Activated CD8-positive, alpha-beta memory T cell treated with anti-CD3 and anti-CD28 coated beads, Interleukin-2, amount 50 U/mL, for 4 hours (primary cell): ENCODE measurements around the gene EXOC4.
"Not testable (repeated sequence)": the region's sequence is repeated elsewhere in the genome, so short reads cannot be mapped to it uniquely, and the experiment has no call there.

Source experiments
- DNase-seq: peaks from one replicate; pipeline ENCODE4 v3.0.0-alpha.2; 2020

The EXOC4 gene

DNA sequence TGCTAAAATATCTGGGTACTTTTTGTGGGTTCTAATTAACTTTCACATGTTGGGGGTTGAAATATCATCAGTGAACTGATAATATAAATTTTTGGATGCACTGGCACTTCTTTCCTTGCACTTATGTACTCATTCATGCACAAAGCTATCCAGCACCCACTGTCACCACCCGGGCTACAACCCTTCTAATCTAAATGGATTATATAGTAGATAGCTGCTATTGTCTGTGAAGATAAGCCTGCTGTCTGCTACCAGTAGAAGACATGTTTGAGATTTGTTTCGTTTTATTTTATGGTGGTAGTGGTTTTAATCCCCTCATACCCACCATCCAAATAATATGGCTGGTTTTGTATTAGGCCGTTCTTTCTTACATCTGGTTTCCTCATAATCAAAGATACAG, 520.7 kb downstream of the EXOC4 start:
- DNase-seq: no peak

DNA sequence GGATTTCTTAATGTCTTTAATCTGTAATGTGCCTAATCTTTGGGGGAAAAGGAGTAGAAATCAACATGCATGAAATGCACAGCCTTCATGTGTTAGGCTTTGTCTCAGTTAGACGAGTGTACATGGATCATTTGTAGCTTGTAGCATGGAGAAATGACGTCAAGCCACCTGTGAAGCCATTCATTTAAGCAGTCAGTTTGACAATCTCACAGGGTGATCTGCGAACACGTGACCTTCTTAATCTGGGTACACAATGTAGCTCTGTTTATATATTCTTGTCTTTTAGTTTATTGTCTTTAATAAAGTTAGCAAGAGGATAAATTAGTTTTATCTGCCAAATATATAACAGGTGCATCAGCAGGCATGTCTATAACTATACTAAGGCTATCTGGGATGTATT, 522.3 kb downstream of the EXOC4 start:
- no peak for DNase-seq

DNA sequence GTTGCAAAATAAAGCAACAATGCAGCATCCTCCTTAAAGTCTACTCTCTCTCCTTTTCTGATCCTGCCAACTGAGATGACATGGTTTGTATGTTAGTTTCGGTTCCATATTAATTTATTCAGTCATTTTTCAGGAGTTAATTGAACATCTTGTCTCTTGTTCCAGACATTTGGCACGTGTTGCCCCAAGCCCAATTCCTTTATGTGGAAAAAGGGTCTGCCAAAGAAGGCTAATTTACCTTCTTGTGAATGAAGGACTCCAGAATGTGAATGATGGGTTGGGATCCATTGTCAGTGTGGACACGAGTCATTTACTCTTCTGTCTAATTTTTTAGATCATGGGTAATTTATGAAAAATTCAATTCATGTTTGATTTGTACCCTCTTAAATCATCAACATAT, 523.4 kb downstream of the EXOC4 start:
- no peak for DNase-seq

DNA sequence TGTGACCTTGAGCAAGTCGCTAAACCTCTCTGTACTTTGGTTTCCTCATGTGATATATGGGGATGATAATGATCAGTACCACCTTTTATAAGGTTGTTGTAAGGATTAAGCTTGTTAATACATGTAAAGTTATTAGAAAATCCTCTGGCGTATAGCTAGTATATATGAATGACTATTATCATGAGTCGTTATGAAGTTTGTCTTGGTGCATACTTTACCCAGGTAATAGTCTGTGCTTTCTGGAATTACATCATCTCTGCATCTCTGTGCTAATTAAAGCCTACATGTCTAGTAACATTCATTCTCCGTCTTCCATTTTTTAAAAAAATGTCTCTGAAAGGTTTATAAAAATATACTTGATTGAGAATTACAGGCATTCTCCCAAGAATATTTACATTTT, 524.8 kb downstream of the EXOC4 start:
- no peak for DNase-seq

DNA sequence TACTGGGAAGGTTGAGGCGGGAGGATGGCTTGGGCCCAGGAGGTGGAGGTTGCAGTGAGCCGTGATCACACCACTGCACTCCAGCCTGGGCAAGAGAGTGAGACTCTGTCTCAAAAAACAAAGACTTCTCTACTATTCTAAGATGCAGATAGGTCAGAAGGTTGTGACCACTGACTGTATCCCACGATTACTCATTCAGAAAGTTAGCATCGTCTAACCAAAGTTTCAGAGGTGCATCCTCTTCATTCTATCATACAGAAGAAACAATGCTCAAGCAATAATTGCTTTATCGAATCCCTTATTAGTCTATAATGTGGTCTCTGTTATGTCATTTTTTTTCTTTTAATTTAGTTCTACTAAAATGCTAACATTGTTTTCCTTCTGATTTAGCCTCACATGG, 525.6 kb downstream of the EXOC4 start:
- DNase-seq: no peak

DNA sequence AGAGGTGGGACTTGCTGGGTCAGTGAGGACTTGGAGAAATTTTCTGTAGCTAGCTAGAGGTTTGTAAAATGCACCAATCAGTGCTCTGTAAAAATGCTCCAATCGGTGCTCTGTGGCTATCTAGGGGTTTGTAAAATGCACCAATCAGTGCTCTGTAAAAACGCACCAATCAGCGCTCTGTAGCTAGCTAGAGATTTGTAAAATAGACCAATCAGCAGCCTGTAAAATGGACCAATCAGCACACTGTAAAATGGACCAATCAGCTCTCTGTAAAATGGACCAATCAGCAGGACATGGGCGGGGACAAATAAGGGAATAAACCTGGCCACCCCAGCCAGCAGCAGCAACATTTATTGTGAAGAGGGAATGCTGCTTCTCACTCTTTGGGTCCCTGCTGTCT, 526.7 kb downstream of the EXOC4 start:
- DNase-seq: not testable (repeated sequence)

DNA sequence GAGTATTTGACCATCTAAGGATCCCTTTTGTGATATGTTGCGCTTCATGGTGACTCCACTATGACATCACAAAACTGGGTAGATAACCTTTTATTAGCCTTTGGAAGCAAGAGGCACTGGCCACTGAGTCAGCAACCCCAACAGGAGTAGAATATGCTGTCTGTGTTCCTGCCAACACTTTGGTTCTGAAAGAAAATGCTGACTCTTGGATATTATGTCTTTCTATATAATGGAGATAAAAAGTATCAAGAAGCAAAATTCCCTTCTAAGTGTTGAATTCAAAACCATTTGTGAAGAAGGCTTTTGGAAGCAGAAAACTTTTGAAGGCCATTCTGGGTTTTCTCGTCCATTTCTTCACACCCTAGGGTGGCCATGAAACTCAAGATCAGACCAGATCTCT, 528.0 kb downstream of the EXOC4 start:
- DNase-seq: no peak

DNA sequence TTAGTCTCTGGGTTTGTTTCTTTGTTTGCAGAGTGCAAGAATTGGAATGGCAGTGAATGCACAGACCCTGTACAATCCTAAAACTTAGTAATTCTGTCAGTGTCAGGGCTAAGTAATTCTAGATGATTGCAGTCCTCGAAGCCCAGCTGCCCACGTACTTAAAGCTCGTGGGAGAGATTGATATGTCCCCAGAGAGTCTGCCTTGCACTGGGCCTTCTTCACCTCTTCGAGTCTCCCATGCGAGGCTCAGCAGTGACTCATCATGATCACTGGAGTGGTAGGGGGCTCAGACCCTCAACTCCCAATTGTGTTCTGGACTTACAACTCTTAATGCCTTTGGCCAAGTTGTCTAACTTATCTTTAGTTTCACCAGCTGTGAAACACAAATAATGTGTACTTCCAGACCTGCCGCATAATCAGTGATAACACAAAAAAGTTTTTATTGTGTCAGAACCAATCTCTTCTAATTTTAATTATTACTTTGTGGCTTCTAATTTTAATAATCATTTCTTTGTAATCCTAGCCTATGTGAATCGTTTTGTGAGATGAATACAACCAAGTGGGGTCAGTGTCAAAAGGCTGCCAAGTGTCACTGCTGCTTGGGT, 528.7 kb downstream of the EXOC4 start:
- no peak for DNase-seq

DNA sequence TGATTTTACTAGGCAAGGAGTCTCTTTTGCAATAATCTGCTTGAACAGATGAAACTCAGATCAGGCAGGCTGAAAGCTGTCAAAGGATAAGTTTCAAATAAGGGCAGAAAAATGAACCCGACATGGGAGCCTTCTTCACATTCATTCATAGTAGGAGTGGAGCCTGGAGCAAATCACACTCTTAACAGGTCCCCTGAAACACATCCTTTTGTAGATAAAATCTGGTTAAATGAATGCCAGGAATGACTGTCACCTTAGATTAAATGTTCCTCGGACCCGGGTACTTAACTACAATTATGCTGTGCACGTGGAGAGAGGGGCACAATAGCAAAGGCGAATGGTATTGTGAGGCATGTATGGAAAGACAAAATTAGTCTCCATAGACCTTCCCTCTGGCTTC, 529.6 kb downstream of the EXOC4 start:
- DNase-seq: no peak

DNA sequence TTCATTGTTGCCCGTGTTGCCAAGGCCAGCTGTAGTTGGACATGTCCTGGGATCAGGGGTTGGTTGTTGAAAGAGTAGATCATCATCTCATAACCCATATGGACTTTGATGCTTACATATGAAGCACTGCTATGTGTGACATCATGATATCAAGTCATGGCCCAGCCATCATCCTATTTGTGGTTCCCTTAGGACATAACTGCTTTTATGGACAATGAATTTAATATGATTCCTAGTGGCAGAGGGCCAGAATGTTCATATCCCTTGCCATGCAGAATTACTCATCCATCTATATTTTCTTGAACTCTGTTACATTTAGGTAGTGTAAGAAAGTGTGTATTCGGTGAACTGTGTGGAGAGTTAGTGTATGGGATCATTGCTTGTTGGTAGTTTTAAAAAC, 530.4 kb downstream of the EXOC4 start:
- DNase-seq: no peak

DNA sequence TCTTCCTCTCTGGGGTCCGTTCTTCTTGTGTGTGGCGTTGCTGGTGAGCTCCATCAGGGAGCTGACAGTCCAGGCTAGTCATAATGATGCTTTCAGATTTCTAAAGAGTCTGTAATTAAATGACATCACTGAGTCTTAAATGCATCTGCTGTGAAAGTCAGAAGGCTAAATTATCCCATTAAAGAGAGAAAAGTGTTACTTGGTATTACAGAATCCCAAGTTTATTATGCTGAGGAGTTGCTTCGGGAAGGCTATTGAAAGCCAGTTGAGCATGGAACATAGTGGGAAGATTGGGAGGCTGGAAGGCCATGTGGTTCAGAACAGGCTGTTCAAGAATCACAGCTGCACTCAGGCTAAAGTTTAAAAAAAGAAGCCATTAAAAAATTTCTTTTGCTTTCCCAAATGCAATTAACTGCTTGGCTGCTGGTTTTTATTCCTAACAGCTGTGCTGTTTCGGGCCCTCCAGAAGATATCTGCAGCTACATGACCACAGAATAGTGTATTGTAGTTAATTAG, 531.7 kb downstream of the EXOC4 start:
- DNase-seq: no peak

DNA sequence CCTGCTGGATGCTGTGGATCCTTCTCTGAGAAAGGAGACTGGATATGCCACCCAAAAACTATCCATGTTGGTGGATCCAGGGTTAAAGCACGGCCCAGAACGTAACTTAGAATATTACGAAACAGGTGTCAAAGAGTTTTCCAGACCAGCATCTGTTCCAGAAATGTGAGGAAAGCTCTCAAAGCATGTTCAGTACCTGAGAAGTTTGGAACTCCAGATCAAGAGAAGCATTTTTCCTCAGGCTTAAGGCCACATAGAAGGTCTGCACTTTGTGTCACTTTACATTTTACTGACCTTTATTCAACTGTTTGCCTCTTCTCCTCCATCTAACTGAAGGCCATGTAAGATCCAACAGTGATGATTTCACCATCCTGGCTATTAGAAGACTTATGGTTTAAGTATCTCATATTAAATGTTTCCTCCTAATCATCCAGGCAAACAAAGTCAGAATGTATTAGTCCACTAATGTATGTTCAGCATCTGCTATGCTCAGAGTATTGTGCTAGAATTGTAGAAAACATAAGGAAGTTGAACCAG, 533.6 kb downstream of the EXOC4 start:
- no peak for DNase-seq

DNA sequence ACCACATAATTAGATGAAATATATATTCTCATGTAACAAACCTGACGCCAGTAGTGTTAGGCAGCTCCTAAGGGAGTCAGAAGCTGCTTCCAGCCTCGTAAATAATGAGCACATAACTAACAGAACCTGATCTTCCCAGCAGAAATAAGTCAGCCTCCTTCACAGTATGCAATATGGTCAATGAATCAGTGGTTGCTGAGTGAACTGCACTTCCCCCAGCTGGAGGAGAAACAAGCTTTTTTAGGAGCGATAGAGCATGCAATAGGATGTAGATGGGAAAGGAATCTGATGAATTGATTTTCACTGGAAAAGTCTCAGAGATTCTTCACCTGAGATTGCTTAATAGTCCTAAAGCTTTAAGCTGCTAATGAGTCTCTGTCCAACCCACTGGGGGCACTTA, 537.1 kb downstream of the EXOC4 start:
- DNase-seq: no peak

DNA sequence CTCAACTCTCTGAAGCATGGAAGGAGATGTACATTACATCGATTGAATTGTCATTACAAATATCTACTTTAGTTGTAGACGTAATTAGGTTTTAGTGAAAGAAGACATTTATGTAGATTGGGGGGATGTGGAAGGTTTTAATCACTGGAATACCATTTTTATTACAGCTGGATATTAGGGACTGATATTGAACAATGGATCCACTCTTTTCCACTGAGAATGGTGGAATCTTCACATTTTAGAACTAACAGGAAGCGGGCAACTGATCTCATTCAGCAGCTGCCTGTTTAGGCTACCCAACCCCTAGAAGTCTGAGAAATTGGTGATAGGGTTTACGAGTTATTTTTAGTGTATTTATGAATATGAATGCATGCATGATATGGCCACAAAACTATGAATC, 538.0 kb downstream of the EXOC4 start:
- DNase-seq: no peak

DNA sequence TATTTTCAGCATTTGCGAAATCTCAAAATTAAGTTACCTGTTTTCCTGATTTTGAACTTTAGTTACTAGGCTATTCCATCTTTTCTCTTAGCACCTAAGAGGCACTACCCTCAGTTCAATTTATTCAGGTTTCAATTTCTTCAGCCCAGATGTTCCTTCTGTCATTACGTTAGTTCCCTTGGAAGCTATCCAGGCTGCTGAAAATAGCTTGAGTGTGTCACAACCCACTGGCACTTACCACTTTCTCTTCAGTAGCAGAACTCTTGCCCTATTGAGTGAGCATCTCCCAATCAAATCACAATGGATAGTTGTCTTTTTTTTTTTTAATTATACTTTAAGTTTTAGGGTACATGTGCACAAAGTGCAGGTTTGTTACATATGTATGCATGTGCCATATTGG, 541.6 kb downstream of the EXOC4 start:
- no peak for DNase-seq

DNA sequence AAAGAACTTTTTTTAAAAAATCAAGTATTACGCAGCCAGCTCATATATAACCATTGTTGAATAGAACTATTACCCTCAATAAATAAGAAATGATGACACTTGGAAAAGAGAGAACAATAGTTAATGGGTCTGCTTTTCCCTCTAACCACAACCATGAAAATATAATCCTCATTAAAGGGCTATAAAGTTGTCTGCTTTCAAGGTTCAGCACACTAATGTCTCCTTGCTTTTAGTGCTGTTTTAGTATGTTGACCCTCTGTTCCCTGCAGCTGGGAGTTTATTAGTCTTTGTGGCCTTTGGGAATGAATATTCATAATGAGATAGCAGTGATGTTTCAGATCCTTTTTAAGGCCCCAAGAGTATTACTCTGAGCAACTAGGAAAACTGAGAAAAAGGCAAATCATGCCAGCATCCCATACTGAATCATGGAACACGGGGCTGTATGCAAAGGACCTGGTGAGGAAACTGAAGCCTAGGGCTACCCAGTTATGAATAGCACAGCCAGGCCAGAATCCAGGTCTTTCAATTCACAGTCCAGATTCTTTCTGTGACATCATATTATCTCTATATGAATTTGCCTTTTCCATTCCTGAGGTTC, 542.3 kb downstream of the EXOC4 start:
- DNase-seq: no peak

DNA sequence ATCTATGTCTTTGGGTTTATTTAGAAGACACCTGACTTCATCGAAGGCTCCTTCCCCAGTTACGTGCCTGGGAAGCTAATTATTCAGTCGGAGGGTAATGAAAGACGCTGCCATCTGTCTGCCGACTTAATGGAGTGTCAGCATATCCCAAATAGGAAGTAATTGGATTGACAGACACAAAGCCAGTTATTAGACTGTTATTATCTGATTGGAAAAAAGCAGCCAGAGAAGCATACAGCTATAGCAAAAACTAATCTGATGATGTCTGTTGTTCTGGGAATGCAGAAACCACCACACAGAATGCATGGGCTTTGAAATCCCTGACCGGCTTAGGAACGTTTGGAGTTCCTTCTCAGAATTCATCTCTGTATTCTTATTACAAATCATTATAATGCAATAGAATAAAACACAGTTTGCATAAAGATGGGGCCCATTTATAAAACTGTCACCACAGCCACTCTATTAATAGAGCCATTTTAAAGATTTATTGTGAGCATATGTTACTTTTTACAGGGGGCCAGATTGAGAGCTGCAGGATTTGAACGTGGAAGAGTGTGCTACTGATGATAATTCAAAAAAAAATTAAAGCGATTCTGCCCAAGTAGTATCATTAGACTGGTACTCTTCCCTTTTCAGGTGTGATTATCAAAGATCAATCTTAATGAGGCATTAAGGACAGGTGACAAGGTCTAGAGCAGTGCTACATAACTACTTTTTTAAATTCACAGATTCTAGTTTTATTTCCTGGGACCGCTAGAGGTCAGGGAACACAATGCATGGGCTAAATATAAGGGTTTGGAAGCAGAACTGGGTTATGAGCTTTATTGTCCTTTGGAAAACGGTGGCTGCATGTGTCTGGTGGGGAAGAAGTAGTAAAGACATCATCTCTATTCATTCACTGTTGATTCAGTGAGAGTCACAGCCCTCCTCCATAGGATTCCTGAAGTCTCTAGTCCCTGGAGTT, 544.2 kb downstream of the EXOC4 start:
- no peak for DNase-seq

DNA sequence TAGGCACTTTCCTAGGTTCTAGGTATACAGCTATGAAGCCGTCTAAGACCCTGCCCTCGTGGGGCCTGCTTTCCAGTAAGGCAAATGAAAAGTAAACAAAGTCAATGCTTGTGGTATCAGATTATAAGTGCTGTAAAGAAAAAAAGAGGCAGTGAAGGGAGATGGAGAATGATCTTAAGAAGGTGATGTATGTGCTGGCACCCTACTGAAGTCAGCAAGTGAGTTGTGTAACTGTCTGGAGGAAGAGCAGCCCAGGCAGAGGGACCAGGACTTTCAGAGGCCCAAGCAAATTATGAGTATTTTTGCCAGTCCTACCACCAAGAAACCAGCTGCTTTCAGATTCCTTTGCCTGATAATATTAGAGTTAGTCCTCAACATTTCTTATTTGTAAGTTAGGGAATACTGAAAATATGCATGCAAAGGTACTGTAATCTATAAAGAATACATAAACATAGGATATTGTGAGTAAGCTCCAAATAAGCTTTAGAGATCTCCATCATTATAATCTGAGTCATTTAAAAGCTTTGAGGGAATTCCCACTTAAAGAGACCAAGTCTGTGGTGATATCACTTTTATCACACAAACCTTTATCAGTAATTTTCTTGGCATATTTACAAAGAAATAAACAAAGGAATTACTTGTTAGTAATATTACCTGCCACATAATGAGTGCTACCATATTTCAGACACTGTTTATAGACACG, 545.1 kb downstream of the EXOC4 start:
- DNase-seq: no peak

DNA sequence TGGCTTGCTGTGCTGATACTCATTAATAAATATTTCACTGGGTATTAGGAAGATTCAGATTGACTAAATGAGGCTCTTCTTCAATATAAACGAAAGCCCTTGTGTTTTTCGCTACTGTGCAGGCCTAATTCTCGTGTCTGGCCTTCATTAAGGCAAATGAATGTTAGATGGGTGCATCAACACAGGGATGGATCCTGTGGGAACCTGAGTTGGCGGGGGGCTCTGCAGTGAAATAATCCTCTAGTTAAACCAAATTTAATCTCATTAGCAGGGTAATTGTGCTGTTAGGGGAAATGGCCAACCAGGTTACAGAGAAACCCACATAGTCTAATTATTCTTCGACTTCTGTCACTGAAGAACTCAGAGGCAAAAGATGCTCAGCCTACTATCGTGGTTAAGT, 548.5 kb downstream of the EXOC4 start:
- DNase-seq: no peak

DNA sequence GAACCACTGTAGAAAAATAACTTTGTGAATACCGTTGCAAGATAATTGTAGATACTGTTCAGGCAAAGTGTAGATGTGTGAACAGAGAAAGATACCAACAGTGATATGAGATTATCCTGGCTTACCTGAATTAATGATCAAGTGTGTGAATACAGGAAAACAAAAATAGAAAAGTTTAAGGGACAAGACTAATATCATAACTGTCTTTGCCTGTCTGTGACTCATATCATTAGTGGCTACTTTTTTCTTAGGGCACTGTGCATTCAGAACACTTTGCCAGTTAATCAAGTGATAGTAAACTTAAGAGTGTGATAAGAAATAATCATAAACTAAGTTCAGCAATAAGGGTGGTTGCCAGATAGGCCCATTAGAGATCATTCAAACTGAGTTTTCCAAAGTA, 551.2 kb downstream of the EXOC4 start:
- DNase-seq: no peak

DNA sequence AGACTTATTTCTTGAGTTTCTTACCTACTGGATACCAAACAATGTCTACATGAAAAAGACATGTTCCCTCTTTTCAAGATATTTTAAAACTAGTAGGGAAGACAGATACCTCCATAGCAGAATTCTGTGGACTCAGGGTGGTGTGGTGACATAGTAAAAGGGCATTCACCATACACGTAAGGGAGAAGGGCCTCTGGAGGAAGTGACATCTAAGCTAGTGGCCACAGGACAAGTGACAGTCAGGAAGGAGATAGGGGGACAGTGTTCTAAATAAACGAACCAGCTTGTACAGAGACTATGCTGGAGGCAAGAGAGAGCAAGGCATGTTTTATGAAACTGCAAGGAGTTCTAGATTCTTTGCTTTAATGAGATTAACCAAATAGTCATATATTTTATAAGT, 552.5 kb downstream of the EXOC4 start:
- no peak for DNase-seq

DNA sequence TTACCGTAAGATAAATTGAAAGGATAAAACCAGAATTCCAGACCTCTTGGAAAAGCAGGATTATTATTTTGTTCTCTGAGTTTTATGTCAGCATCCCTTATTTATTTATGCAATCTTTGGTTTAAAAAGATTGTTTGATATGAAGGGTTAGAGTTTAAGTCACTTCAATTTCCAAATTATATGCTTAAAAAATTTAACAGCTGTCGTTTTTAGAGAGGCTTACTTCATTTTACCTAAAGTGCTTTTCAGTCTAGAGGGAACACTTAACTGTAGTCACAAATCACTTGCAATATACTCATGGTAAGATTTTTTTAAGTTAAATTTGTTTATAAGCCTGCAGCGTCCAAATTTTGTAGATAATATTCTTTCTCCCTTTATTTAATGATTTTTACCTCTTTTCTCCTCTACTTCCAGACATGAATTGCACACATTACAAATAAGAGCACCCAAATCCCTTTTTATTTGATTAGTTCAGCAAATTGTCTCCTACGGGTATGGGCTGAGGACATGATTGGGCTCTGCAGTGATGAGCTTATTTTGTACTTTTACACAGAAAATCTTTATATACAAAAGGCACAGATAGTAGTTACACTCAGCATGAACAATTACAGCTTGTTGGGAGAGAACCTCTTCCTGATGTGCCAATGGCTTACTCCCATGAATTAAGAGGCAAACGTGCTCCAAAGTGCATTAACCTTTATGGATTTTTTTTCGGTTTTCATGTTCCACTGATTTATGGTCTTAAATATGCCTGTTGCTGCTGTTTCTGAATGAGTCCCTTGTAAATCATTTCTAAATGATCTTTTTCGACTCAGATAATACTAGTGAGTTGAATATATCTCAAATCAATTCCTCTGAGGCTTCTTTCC, 555.0 kb downstream of the EXOC4 start:
- no peak for DNase-seq
